Neural progenitor cell (in vitro differentiated cells): ENCODE measurements around the gene AXDND1.

Source experiments
- EZH2 ChIP-seq: fragments of 200-600 bp; sonication (generic); IDR thresholded peaks from 2 replicates; pipeline ENCODE4 v1.6.1; 2017; ENCODE audit warnings: antibody characterized with exemption, mild to moderate bottlenecking, moderate library complexity
- TF ChIP-seq, protein P1 (sequence below): fragments of 200-600 bp; sonication (generic); IDR thresholded peaks from 2 replicates; pipeline ENCODE4 v1.5.1; 2017; ENCODE audit warnings: antibody characterized with exemption, mild to moderate bottlenecking

DNA sequence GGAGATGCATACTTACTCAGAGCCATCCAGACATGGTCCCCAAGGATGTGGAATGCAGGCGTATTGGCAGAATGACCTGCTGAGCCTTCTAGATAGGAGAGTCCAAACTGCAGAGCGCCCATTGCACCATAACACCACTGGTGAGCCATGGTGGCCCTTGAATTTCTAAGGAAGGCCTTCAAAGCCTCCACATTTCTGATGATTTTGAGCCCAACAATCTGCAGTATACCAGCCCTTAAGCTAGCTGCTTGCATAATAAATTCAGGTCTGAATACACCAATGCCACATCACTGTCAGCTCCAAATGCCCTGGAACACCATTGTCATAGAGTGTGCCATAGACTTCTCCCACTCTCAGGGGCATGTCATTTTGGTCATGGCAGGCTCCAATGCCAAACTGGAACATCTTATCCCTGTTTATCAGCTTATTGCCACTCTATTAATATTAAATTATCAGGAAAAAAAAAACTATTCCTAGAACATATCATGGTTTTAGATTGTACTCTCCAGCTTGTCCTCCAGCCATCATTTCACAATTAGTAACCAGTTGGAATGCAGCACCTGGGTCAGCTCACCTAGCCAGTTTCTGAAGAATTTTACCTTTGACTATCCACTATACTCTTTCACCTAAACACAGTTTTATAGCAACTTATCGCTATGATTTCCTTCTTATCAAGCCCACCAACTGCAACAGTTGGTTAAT lies 183.0 kb downstream of the AXDND1 start:
- TF ChIP-seq, protein P1, sequence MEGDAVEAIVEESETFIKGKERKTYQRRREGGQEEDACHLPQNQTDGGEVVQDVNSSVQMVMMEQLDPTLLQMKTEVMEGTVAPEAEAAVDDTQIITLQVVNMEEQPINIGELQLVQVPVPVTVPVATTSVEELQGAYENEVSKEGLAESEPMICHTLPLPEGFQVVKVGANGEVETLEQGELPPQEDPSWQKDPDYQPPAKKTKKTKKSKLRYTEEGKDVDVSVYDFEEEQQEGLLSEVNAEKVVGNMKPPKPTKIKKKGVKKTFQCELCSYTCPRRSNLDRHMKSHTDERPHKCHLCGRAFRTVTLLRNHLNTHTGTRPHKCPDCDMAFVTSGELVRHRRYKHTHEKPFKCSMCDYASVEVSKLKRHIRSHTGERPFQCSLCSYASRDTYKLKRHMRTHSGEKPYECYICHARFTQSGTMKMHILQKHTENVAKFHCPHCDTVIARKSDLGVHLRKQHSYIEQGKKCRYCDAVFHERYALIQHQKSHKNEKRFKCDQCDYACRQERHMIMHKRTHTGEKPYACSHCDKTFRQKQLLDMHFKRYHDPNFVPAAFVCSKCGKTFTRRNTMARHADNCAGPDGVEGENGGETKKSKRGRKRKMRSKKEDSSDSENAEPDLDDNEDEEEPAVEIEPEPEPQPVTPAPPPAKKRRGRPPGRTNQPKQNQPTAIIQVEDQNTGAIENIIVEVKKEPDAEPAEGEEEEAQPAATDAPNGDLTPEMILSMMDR: no peak
- no peak for TF ChIP-seq EZH2
